B cell (primary cell): ENCODE measurements around the gene PTPRE. TPM values are rescaled to one million over a fixed set of nuclear protein-coding genes. Genes with fewer than 3 reads are reported as not detected.

Experiments used
- ATAC-seq: fragments of 200-7000 bp; cut with Tn5 transposase; one replicate; pipeline ENCODE4 v1.10.0; 2021; ENCODE audit warnings: low read depth, mild to moderate bottlenecking, moderate number of reproducible peaks, moderate library complexity
- CTCF ChIA-PET: fragments of 350-600 bp; sonication (Branson Sonifier 250); formaldehyde crosslinking; loops from one replicate; lab custom pipeline; 2021; ENCODE audit warnings: antibody characterized with exemption, inconsistent platforms; lab: Charles Lee
- POLR2A ChIA-PET: fragments of 350-600 bp; sonication (Branson Sonifier 250); formaldehyde crosslinking; loops from one replicate; lab custom pipeline; 2021; ENCODE audit warnings: antibody characterized with exemption; lab: Charles Lee
- DNase-seq: peaks from one replicate; pipeline ENCODE4 v3.0.0; 2013
- H2AFZ ChIP-seq: 2 replicates; pipeline ENCODE4 v1.6.1; 2012; ENCODE audit warnings: mild to moderate bottlenecking, low read depth, low read length; ENCODE audit not compliant: insufficient read depth, poor library complexity, severe bottlenecking
- H3K27ac ChIP-seq, 2 donors: 1 replicate in 1 of 2; 2 replicates in 1 of 2; pipeline ENCODE4 v1.5.1; 2012 to 2013; ENCODE audit warnings: low read length in 2 of 2, mild to moderate bottlenecking in 2 of 2, moderate library complexity in 1 of 2
- H3K27me3 ChIP-seq, 4 experiments: fragments of 200-600 bp in 1 of 4; sonication (generic) in 1 of 4; replicated peaks in 1 of 4; 1 replicate in 2 of 4; 2 replicates in 2 of 4; pipeline versions ENCODE4 v1.6.1 to v1.7.0; 2013 to 2016; ENCODE audit warnings: low read length in 3 of 4, mild to moderate bottlenecking in 2 of 4, mixed read lengths in 1 of 4, moderate library complexity in 1 of 4; ENCODE audit not compliant: insufficient read depth in 4 of 4, control insufficient read depth in 3 of 4; ENCODE audit errors: control extremely low read depth in 1 of 4
- H3K36me3 ChIP-seq, 2 experiments: replicated peaks in 1 of 2; 1 replicate in 1 of 2; 2 replicates in 1 of 2; pipeline versions ENCODE4 v1.6.1 to v1.7.1; 2013; ENCODE audit warnings: low read length in 1 of 2; ENCODE audit not compliant: insufficient read depth in 2 of 2, control insufficient read depth in 1 of 2; ENCODE audit errors: control extremely low read depth in 1 of 2, extremely low read depth in 1 of 2
- H3K4me1 ChIP-seq, 2 donors: fragments of 200-600 bp in 1 of 2; sonication (generic) in 1 of 2; 1 replicate in 1 of 2; 2 replicates in 1 of 2; pipeline versions ENCODE4 v1.5.1 to v1.6.1; 2013 to 2017; ENCODE audit warnings: low read length in 2 of 2; ENCODE audit not compliant: control insufficient read depth in 2 of 2, insufficient read depth in 2 of 2
- H3K4me2 ChIP-seq: replicated peaks from 2 replicates; pipeline ENCODE3; 2012; ENCODE audit warnings: mild to moderate bottlenecking, low read depth, low read length; ENCODE audit not compliant: poor library complexity, severe bottlenecking
- H3K4me3 ChIP-seq, 5 experiments: fragments of 200-600 bp in 1 of 5; sonication (generic) in 1 of 5; 1 replicate in 3 of 5; 2 replicates in 2 of 5; pipeline versions ENCODE4 v1.5.1 to v1.7.0; 2011 to 2016; ENCODE audit warnings: low read length in 4 of 5, mild to moderate bottlenecking in 4 of 5, low read depth in 2 of 5, control low read depth in 1 of 5, moderate library complexity in 1 of 5; ENCODE audit not compliant: insufficient read depth in 1 of 5; ENCODE audit errors: control extremely low read depth in 1 of 5, extremely low read depth in 1 of 5
- H3K79me2 ChIP-seq: fragments of 200-600 bp; sonication (generic); one replicate; pipeline ENCODE4 v1.6.0; 2016; ENCODE audit warnings: low read length; ENCODE audit not compliant: control insufficient read depth, insufficient read depth
- H3K9ac ChIP-seq: fragments of 200-600 bp; sonication (generic); 2 replicates; pipeline ENCODE4 v1.6.1; 2017; ENCODE audit warnings: mild to moderate bottlenecking, low read length, moderate library complexity
- H3K9me3 ChIP-seq, 3 donors: one replicate each; pipeline versions ENCODE4 v1.6.1 to v1.7.1; 2013; ENCODE audit warnings: low read length in 2 of 3; ENCODE audit not compliant: control insufficient read depth in 2 of 3, insufficient read depth in 1 of 3; ENCODE audit errors: control extremely low read depth in 1 of 3
- H4K20me1 ChIP-seq: 2 replicates; pipeline ENCODE4 v1.6.0; 2012; ENCODE audit warnings: mild to moderate bottlenecking, low read length; ENCODE audit not compliant: insufficient read depth, control insufficient read depth, poor library complexity, severe bottlenecking
- H3K27ac Mint-ChIP-seq: one replicate; pipeline ENCODE4 v1.8.0; 2021; ENCODE audit warnings: mixed read lengths
- H3K27me3 Mint-ChIP-seq: one replicate; pipeline ENCODE4 v1.8.0; 2021; ENCODE audit warnings: mixed read lengths
- H3K4me1 Mint-ChIP-seq: one replicate; pipeline ENCODE4 v1.8.0; 2021; ENCODE audit warnings: mixed read lengths
- H3K4me3 Mint-ChIP-seq: one replicate; pipeline ENCODE4 v1.8.0; 2021; ENCODE audit warnings: mixed read lengths
- H3K9me3 Mint-ChIP-seq: one replicate; pipeline ENCODE4 v1.8.0; 2022; ENCODE audit warnings: mixed read lengths; ENCODE audit not compliant: insufficient read depth
- EZH2 ChIP-seq: IDR thresholded peaks from 2 replicates; pipeline ENCODE4 v1.6.1; 2012; ENCODE audit warnings: borderline replicate concordance, low read depth, mild to moderate bottlenecking, moderate library complexity, low read length; ENCODE audit not compliant: insufficient read depth, poor library complexity, severe bottlenecking
- WGBS: methylation state at CpG from one replicate; pipeline ENCODE4 v1.1.5; 2013; ENCODE audit warnings: missing lambda C conversion rate; ENCODE audit not compliant: insufficient coverage; 5-methylcytosine and 5-hydroxymethylcytosine counted together
- intact Hi-C: fragments of 100-400 bp; cut with micrococcal nuclease; formaldehyde crosslinking; loops from one replicate; pipeline ENCODE4 v1.10.0; 2022
- polyA plus RNA-seq: library from polyadenylated mRNA; depleted of rRNA; stranded (reverse); fragments of >200 nt; gene quantifications from 2 replicates; pipeline ENCODE4 v1.2.3, GENCODE V29; 2012
- total RNA-seq, 2 donors: library from RNA; stranded (reverse); fragments of 120-200 nt in 1 of 2; gene quantifications; 1 replicate in 1 of 2; 2 replicates in 1 of 2; pipeline versions ENCODE4 v1.2.3 to v1.2.4, GENCODE V29; 2013 to 2022
- TF ChIP-seq, protein P1 (sequence below): fragments of 200-600 bp; IDR thresholded peaks from one replicate; pipeline ENCODE4 v1.8.0; 2022; ENCODE audit warnings: antibody characterized with exemption, mild to moderate bottlenecking

The PTPRE gene
- total and polyA plus RNA-seq, 2 donors (not counting 1 experiment from before 2014, with no cell fraction given), result 6.6 to 32.7 TPM

GRCh38 chr10:127999297-128000129 lies 92.6 kb downstream of the PTPRE start:
- no peaks in the 10 kb centered on the region for H3K9me3 ChIP-seq
- no peak for ATAC-seq
- no peaks in the 10 kb centered on the region for H3K79me2 ChIP-seq
- H3K4me1 ChIP-seq, result peaks cover 4 to 6% of the 10 kb centered on the region in 2 donors
- no peak overlapping the region for H3K4me3 Mint-ChIP-seq
- CTCF ChIA-PET, result interaction anchor here (0.8 kb wide), 1 partner anchor 12 kb away, joined by 4 read pairs; no protein-coding TSS in a partner anchor
- POLR2A ChIA-PET, result no interaction called here
- H3K9ac ChIP-seq, result no peak overlapping the region
- 67% methylated on average over 20 of the region's 23 CpGs for WGBS
- no peak overlapping the region for H3K27ac ChIP-seq
- H3K4me3 ChIP-seq, result no peak overlapping the region
- intact Hi-C loops, result no loop called here
- TF ChIP-seq, protein P1, sequence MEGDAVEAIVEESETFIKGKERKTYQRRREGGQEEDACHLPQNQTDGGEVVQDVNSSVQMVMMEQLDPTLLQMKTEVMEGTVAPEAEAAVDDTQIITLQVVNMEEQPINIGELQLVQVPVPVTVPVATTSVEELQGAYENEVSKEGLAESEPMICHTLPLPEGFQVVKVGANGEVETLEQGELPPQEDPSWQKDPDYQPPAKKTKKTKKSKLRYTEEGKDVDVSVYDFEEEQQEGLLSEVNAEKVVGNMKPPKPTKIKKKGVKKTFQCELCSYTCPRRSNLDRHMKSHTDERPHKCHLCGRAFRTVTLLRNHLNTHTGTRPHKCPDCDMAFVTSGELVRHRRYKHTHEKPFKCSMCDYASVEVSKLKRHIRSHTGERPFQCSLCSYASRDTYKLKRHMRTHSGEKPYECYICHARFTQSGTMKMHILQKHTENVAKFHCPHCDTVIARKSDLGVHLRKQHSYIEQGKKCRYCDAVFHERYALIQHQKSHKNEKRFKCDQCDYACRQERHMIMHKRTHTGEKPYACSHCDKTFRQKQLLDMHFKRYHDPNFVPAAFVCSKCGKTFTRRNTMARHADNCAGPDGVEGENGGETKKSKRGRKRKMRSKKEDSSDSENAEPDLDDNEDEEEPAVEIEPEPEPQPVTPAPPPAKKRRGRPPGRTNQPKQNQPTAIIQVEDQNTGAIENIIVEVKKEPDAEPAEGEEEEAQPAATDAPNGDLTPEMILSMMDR, result no peak
- TF ChIP-seq EZH2, result no peak
- no peaks in the 10 kb centered on the region for H3K27me3 ChIP-seq
- no peak overlapping the region for H2AFZ ChIP-seq
- DNase-seq, result no peak
- peaks cover 21% of the 10 kb centered on the region for H3K27me3 Mint-ChIP-seq
- no peak overlapping the region for H3K27ac Mint-ChIP-seq
- no peak overlapping the region for H3K4me2 ChIP-seq
- peaks cover 7% of the 10 kb centered on the region for H3K4me1 Mint-ChIP-seq
- H3K36me3 ChIP-seq, result no peaks in the 10 kb centered on the region
- H3K9me3 Mint-ChIP-seq, result no peaks in the 10 kb centered on the region
- H4K20me1 ChIP-seq, result no peaks in the 10 kb centered on the region
